H9 (cell line): ENCODE measurements around the gene KRT71. TPM values are rescaled to one million over a fixed set of nuclear protein-coding genes. Genes with fewer than 3 reads are reported as not detected.

Source experiments
- DNase-seq: peaks from one replicate; pipeline ENCODE4 v3.0.0-alpha.2; 2017
- H2AFZ ChIP-seq: one replicate; pipeline ENCODE4 v1.6.1; 2013; ENCODE audit warnings: mild to moderate bottlenecking, low read length, control low read depth, moderate library complexity
- H2AK5ac ChIP-seq: 2 replicates; pipeline ENCODE4 v1.6.1; 2013; ENCODE audit warnings: low read length, control low read depth, mixed read lengths; ENCODE audit not compliant: insufficient read length
- H2BK120ac ChIP-seq: one replicate; pipeline ENCODE4 v1.6.1; 2013; ENCODE audit warnings: low read depth, mild to moderate bottlenecking, low read length, control low read depth, inconsistent platforms; ENCODE audit not compliant: poor library complexity, severe bottlenecking
- H2BK12ac ChIP-seq: 2 replicates; pipeline ENCODE4 v1.6.1; 2013; ENCODE audit warnings: low read length, control low read depth, mixed read lengths, low read depth; ENCODE audit not compliant: insufficient read length
- H2BK15ac ChIP-seq: 2 replicates; pipeline ENCODE4 v1.6.1; 2013; ENCODE audit warnings: low read depth, low read length, control low read depth
- H2BK20ac ChIP-seq: one replicate; pipeline ENCODE4 v1.6.1; 2013; ENCODE audit warnings: low read depth, mild to moderate bottlenecking, low read length, control low read depth, inconsistent platforms; ENCODE audit not compliant: poor library complexity, severe bottlenecking
- H2BK5ac ChIP-seq: 2 replicates; pipeline ENCODE4 v1.6.1; 2013; ENCODE audit warnings: low read length, control low read depth, mixed read lengths; ENCODE audit not compliant: insufficient read length
- H3K14ac ChIP-seq: 2 replicates; pipeline ENCODE4 v1.6.1; 2013; ENCODE audit warnings: low read length, control low read depth; ENCODE audit not compliant: insufficient read depth
- H3K18ac ChIP-seq: 2 replicates; pipeline ENCODE4 v1.6.1; 2013; ENCODE audit warnings: low read depth, mild to moderate bottlenecking, mixed read lengths, low read length, control low read depth; ENCODE audit not compliant: insufficient read length
- H3K23ac ChIP-seq: 2 replicates; pipeline ENCODE4 v1.6.1; 2013; ENCODE audit warnings: low read length, control low read depth, mixed read lengths, low read depth; ENCODE audit not compliant: insufficient read length
- H3K23me2 ChIP-seq: 2 replicates; pipeline ENCODE4 v1.6.1; 2013; ENCODE audit warnings: low read depth, mild to moderate bottlenecking, mixed read lengths, low read length, control low read depth; ENCODE audit not compliant: insufficient read length, poor library complexity, severe bottlenecking
- H3K27ac ChIP-seq: 2 replicates; pipeline ENCODE4 v1.5.1; 2013; ENCODE audit warnings: low read length, control low read depth, mixed read lengths, low read depth; ENCODE audit not compliant: insufficient read length
- H3K27me3 ChIP-seq: 2 replicates; pipeline ENCODE4 v1.6.1; 2013; ENCODE audit warnings: low read length, control low read depth, inconsistent platforms; ENCODE audit not compliant: insufficient read depth
- H3K4ac ChIP-seq: 2 replicates; pipeline ENCODE4 v1.6.1; 2013; ENCODE audit warnings: low read depth, mild to moderate bottlenecking, control low read depth, inconsistent platforms, low read length, moderate library complexity
- H3K4me1 ChIP-seq: 2 replicates; pipeline ENCODE4 v1.6.1; 2013; ENCODE audit warnings: low read length, control low read depth, inconsistent platforms; ENCODE audit not compliant: insufficient read depth
- H3K4me2 ChIP-seq: 2 replicates; pipeline ENCODE4 v1.6.1; 2013; ENCODE audit warnings: low read length, control low read depth, mixed read lengths; ENCODE audit not compliant: insufficient read length, insufficient read depth
- H3K56ac ChIP-seq: 2 replicates; pipeline ENCODE4 v1.6.1; 2013; ENCODE audit warnings: low read depth, mild to moderate bottlenecking, mixed read lengths, low read length, control low read depth; ENCODE audit not compliant: insufficient read length
- H3K79me1 ChIP-seq: 2 replicates; pipeline ENCODE4 v1.6.1; 2013; ENCODE audit warnings: low read depth, mild to moderate bottlenecking, moderate library complexity, low read length, control low read depth, inconsistent platforms; ENCODE audit not compliant: insufficient read depth, poor library complexity, severe bottlenecking
- H3K79me2 ChIP-seq: 2 replicates; pipeline ENCODE4 v1.6.1; 2013; ENCODE audit warnings: low read length, control low read depth, inconsistent platforms; ENCODE audit not compliant: insufficient read depth
- H3K9ac ChIP-seq: 2 replicates; pipeline ENCODE4 v1.6.1; 2013; ENCODE audit warnings: low read length, control low read depth, mixed read lengths; ENCODE audit not compliant: insufficient read length; ENCODE audit errors: extremely low read depth
- H3K9me3 ChIP-seq: one replicate; pipeline ENCODE4 v1.6.1; 2013; ENCODE audit warnings: low read depth, low read length, inconsistent platforms; ENCODE audit not compliant: control insufficient read depth
- H3T11ph ChIP-seq: one replicate; pipeline ENCODE4 v1.6.1; 2013; ENCODE audit warnings: mild to moderate bottlenecking, low read length, control low read depth, inconsistent platforms
- H4K20me1 ChIP-seq: one replicate; pipeline ENCODE4 v1.6.1; 2013; ENCODE audit not compliant: control insufficient read depth, insufficient read length, insufficient read depth
- H4K5ac ChIP-seq: 2 replicates; pipeline ENCODE4 v1.6.1; 2013; ENCODE audit warnings: low read depth, mild to moderate bottlenecking, mixed read lengths, low read length, control low read depth; ENCODE audit not compliant: insufficient read length
- H4K8ac ChIP-seq: replicated peaks from 2 replicates; pipeline ENCODE4 v1.6.1; 2013; ENCODE audit warnings: low read length, control low read depth, mixed read lengths, low read depth; ENCODE audit not compliant: insufficient read length
- H4K91ac ChIP-seq: 2 replicates; pipeline ENCODE4 v1.6.1; 2013; ENCODE audit warnings: low read depth, mild to moderate bottlenecking, moderate library complexity, mixed read lengths, low read length, control low read depth; ENCODE audit not compliant: insufficient read length
- H3K27ac Mint-ChIP-seq, 3 experiments: 2 replicates in 2 of 3; 3 replicates in 1 of 3; pipeline ENCODE4 v1.8.0; 2020 to 2021; ENCODE audit warnings: mixed read lengths in 3 of 3, mild to moderate bottlenecking in 1 of 3, moderate library complexity in 1 of 3
- H3K27me3 Mint-ChIP-seq: 2 replicates; pipeline ENCODE4 v1.8.0; 2021; ENCODE audit warnings: low read depth, mild to moderate bottlenecking, moderate library complexity, mixed read lengths
- H3K36me3 Mint-ChIP-seq, 3 experiments: 2 replicates in 2 of 3; 3 replicates in 1 of 3; pipeline ENCODE4 v1.8.0; 2020 to 2021; ENCODE audit warnings: low read depth in 3 of 3, mixed read lengths in 3 of 3; ENCODE audit not compliant: insufficient read depth in 1 of 3
- H3K4me1 Mint-ChIP-seq, 2 experiments: 2 replicates each; pipeline ENCODE4 v1.8.0; 2020; ENCODE audit warnings: mixed read lengths in 2 of 2
- H3K4me3 Mint-ChIP-seq, 2 experiments: 2 replicates in 1 of 2; 3 replicates in 1 of 2; pipeline ENCODE4 v1.8.0; 2020 to 2021; ENCODE audit warnings: mild to moderate bottlenecking in 2 of 2, mixed read lengths in 2 of 2, moderate library complexity in 1 of 2
- H3K9me3 Mint-ChIP-seq, 2 experiments: 2 replicates in 1 of 2; 3 replicates in 1 of 2; pipeline ENCODE4 v1.8.0; 2020; ENCODE audit warnings: mild to moderate bottlenecking in 2 of 2, mixed read lengths in 2 of 2, moderate library complexity in 1 of 2
- WGBS: extraction: QIAGEN DNeasy Blood & Tissue Kit; methylation state at CpG from one replicate; pipeline ENCODE4 v1.1.7; 2013; ENCODE audit warnings: missing lambda C conversion rate, low lambda C conversion rate, mixed read lengths; ENCODE audit not compliant: insufficient read length; ENCODE audit errors: extremely low coverage; 5-methylcytosine and 5-hydroxymethylcytosine counted together
- total RNA-seq: library from RNA; stranded (reverse); gene quantifications from 2 replicates; pipeline ENCODE4 v1.2.1, GENCODE V29; 2021
- TF ChIP-seq, protein P1 (sequence below): fragments of 200-600 bp; sonication (generic); conservative IDR thresholded peaks from 3 replicates; pipeline ENCODE4 v1.8.0; 2021; ENCODE audit warnings: antibody characterized with exemption, mild to moderate bottlenecking

The KRT71 gene
- total RNA-seq, 1 experiment from 2014 or later, result not detected

DNA sequence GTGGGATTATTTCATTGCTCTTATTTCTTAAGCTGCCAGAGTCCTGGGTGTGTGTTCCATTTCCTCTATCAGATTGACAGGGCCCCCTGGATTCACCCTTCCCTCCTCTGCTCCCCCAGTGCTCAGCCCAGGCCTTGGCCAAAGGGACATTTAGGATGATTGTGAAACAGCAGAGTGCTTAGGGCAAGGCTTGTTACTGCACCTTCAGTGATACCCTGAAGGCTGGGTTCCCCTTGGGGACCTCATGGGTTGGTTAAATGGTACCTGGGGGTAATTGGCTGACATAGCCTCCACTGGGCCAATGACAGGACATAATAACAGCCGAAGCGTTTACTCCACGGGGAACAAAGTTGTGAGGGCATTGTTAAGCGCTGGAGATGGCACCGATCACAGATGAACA is 49.6 kb upstream of the KRT71 start:
- WGBS, result no CpG with 5 or more reads among the region's 5 CpGs
- Histone ChIP-seq H2AK5ac (no peak overlapping the region), H4K8ac (no peak overlapping the region), H3K9me3 (no peaks in the 10 kb centered on the region), H2BK5ac (no peak overlapping the region), H4K5ac (no peak overlapping the region), H2BK15ac (no peak overlapping the region), H3K4me2 (no peak overlapping the region), H2AFZ (no peak overlapping the region), H3K56ac (no peak overlapping the region), H3K27ac (no peak overlapping the region), H3K18ac (no peak overlapping the region), H3K23me2 (no peaks in the 10 kb centered on the region), H2BK120ac (no peak overlapping the region), H2BK20ac (no peak overlapping the region), H3K4ac (no peak overlapping the region), H2BK12ac (no peak overlapping the region), H4K91ac (no peak overlapping the region), H3K79me1 (no peaks in the 10 kb centered on the region), H4K20me1 (no peaks in the 10 kb centered on the region), H3K79me2 (no peaks in the 10 kb centered on the region), H3K4me1 (no peaks in the 10 kb centered on the region), H3T11ph (no peak overlapping the region), H3K27me3 (no peaks in the 10 kb centered on the region), H3K9ac (no peak overlapping the region), H3K14ac (no peak overlapping the region), H3K23ac (no peak overlapping the region)
- Mint-ChIP-seq H3K36me3 (no peaks in the 10 kb centered on the region), H3K4me1 (no peaks in the 10 kb centered on the region), H3K9me3 (no peaks in the 10 kb centered on the region), H3K27me3 (peaks cover 36% of the 10 kb centered on the region), H3K4me3 (no peak overlapping the region), H3K27ac (peak overlapping the region in 1 of 3 experiments; percentile 21; a peak in 1 of 7 replicates)
- TF ChIP-seq, protein P1, sequence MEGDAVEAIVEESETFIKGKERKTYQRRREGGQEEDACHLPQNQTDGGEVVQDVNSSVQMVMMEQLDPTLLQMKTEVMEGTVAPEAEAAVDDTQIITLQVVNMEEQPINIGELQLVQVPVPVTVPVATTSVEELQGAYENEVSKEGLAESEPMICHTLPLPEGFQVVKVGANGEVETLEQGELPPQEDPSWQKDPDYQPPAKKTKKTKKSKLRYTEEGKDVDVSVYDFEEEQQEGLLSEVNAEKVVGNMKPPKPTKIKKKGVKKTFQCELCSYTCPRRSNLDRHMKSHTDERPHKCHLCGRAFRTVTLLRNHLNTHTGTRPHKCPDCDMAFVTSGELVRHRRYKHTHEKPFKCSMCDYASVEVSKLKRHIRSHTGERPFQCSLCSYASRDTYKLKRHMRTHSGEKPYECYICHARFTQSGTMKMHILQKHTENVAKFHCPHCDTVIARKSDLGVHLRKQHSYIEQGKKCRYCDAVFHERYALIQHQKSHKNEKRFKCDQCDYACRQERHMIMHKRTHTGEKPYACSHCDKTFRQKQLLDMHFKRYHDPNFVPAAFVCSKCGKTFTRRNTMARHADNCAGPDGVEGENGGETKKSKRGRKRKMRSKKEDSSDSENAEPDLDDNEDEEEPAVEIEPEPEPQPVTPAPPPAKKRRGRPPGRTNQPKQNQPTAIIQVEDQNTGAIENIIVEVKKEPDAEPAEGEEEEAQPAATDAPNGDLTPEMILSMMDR, result no peak
- DNase-seq, result peak; percentile 15
